Central memory CD4-positive, alpha-beta T cell (primary cell): ENCODE results near the gene RAB3B.
"Not testable (repeated sequence)": the region's sequence is repeated elsewhere in the genome, so short reads cannot be mapped to it uniquely, and the experiment has no call there.

ENCODE experiments used
- DNase-seq: peaks from one replicate; pipeline ENCODE4 v3.0.0; 2022

RAB3B gene

DNA sequence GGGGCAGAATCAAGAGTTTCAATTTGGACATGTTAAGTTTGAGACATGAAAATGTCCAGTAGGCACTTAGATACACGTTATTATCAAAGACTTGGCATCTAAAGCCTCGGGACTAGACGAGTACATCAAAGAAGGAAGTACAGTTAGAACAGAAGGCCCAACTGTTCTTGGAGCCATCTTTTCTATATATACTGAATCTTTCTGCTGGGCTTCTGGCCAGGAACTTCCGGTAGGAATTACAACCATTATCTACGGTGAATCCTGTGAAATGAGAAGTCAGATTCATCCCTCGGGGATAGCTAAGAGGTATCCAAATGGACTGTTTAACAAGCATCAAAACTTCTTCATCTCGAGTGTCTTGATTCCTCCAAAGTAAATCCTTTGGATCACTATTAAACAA is 77.6 kb downstream of the RAB3B start:
- DNase-seq: no peak

DNA sequence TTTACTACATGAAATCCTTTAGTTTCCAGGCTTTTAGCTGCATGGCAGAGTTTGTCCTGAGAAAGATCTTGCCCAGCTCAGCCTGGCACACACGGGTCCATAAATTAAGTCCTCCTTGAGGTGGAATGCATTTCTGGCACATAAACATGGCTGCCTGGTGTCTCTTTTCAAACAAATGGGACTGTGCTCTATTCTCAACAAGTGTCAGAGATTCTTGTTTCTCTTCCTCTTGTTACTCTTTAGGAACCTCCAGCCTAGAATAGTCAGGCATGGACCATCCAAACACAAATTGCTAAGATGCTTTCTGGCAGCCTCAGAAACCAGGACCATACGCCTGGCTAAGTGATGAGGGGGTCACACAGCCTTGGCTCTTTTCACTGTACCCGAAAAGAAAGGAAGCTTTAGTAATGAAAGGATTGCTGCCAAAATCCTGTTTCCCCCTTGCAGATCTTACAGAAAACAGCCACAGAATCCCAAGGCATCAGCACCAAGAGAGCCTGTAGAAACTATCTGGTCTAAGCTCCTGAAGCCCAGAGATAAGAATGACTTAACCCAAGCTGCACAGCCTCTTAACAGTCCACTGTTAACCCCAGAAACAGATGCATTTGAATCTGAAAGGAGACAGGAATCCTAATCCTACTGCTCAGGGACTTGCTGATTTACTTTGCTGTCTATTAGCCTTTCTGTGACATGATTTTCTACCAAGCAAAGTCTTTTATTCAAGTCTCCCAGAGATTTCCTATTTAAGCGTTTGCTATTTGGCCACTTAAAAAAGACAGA is 80.1 kb downstream of the RAB3B start:
- no peak for DNase-seq

DNA sequence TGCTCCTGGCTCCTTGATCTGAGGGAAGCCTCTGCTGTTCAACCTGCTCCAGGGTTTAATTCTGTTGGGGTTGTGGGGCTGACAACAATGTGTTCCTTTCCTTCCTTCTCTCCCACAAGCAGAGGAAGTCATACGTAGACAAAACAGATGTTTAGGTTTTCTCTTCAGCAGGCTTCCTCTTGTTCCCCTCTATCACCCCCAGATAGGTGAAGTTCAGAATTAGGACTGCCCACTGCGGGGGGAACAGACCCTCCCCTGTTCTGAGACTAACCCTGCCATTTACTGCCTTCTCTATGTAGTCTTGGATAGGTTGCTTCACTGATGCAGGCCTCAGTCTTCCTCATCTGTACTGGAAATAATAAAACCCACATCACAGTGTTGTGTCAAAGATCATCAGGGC is 82.0 kb downstream of the RAB3B start:
- DNase-seq: no peak

DNA sequence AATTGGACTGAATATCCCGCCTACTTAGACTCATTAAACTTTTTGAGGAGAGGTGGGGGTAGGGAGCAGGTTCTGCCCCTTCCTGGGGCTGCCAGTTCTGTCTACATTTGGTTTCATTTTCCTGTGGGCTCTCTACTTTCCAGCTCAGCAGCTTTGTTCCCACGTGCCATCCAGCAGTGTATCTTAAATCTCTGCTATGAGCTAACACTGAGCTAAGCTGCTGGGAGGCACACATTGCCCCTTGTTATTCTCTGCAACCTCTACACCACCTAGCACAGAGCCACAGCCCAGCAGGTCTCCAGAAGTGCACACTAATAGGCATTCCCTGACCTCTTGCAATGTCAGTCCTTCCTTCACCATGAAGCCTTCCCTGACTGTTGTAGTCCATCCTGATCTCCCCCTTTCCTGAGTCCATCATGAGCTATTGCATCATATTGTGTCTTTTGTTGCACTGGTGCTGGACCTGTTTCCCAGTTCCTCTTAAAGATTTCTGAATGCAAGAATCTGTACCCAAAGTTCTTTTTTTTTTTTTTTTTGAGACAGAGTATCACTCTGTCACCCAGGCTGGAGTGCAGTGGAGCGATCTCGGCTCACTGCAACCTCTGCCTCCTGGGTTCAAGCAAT is 83.3 kb downstream of the RAB3B start:
- DNase-seq: no peak

DNA sequence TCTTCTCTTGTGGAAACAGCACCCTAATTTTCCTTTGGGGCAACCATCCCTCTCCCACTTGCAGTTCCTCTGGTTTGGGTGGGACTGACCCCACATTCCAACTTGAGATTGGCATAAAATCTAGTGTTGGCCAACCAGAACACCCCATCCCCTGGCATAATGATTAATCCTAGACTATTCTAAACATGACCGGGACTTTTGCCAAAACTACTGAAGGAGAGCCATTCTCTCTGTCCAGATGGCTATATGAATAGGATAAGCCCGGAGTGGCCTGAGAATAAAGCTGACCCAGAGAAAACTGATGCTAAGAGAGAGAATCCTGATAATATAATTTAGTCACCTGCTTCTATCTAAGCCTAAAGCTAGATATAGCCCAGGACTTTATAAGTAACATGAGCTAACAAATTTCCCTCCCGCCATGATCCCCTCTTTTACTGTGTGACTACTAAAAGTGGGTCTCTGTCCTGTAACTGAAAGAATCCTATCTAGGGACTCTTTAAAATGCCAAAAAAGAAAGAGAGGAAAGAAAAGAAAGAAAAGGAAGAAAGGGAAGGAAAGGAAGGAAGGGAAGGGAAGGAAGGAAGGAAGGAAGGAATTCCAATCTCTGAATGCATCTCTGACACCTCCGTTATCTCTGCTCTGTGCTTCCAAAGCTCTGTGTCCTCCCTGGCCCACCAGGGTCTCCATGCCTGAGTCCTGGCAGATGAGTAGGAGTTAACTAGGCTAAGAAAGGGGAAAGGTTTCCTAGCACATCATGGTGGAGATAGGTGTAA is 84.0 kb downstream of the RAB3B start:
- no peak for DNase-seq

- no peak for DNase-seq
These were observed 88.0 kb downstream of the RAB3B start for GRCh38 chr1:51902456-51902855.

DNA sequence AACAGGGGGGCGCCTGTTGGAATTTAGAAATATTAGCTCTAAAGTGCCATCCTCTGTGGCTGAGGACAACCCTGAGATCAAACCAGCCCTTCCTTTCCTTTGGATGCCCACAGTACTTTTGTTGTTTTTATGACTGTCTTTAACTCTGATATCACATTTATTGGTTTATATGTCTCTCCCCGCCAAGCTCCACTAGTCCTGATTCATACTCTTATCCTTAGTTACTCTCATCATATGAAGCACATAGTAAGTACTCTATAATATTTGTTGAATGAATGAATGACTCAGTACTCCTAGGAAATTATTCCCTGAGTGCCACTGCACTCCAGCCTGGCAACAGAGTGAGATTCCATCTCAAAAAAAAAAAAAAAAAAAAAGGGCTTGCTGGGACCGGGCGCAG is 89.3 kb downstream of the RAB3B start:
- DNase-seq: no peak

GRCh38 chr1:51899022-51899421 is 91.5 kb downstream of the RAB3B start:
- DNase-seq: no peak

GRCh38 chr1:51898090-51898734 is 92.3 kb downstream of the RAB3B start:
- DNase-seq: no peak

DNA sequence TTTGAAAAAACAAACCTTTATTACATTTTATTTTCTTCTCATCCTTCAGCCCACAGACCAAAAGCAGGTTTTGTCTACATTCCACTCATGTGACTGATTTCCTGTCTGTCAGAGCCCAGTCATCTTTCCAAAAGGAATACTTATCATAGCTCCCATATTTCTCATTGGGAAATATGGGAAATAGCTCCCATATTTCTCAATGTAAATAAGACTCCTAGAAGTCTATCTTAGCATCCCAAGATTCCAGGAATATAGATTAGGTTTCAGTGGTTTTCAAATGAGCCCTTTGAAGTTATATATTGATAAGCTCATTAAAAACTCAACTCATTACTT is 92.8 kb downstream of the RAB3B start:
- no peak for DNase-seq

DNA sequence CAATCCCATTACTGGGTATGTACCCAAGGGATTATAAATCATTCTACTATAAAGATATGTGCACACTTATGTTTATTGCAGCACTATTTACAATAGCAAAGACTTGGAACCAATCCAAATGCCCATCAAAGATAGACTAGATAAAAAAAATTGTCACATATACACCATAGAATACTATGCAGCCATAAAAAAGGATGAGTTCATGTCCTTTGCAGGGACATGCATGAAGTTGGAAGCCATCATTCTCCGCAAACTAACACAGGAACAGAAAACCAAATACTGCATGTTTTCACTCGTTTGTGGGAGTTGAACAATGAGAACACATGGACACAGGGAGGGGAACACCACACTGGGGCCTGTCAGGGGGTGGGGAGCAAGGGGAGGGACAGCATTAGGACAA is 95.8 kb downstream of the RAB3B start:
- DNase-seq: not testable (repeated sequence)

GRCh38 chr1:51878616-51879336 is 111.7 kb downstream of the RAB3B start, which contains the start of gene NRDC:
TSS of gene NRDC (minus strand) at chr1:51878727. CDS start at chr1:51878615, 112 bp downstream.
- DNase-seq: peak; percentile 100

- no peak for DNase-seq
These were observed 112.2 kb downstream of the RAB3B start for GRCh38 chr1:51878308-51878615.

GRCh38 chr1:51877434-51878307 is 112.8 kb downstream of the RAB3B start:
- DNase-seq: peak; percentile 1

DNA sequence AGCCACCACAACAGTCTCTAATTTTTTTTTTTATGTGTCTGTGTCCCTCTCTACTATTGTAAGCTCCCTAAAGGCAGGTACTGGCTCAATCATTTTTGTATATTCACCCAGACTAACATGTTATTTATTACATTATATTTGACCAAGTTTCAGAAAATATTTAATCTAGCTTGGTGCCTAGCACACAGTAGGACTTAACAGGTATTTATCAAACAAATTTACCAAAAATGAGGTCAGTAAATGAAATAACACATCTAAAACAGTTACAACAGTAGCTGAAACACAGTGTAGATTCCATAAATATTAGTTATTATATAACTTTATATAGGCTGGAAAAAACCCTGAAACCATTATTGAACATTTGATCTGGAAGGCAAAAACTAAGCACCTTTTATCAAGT is 114.7 kb downstream of the RAB3B start:
- DNase-seq: no peak

DNA sequence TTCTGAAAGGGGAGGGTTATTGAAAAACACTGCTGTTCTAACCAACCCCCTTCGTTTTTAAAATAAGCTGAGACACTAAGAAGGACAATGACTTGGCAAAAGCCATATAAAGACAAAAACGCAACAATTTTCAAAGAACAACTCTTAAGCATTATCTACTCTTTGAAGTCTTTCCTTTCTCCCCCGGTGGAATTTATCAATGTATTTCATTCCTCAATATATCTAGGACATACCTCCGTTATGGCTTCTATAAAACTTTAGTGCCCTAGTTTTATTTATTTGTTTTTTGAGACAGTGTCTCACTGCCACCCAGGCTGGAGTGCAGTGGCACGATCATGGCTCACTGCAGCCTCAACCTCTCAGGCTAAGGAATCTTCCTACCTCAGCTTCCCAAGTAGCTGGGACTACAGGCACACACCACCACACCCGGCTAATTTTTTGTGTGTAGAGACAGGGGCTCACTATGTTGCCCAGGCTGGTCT is 115.2 kb downstream of the RAB3B start:
- no peak for DNase-seq

DNA sequence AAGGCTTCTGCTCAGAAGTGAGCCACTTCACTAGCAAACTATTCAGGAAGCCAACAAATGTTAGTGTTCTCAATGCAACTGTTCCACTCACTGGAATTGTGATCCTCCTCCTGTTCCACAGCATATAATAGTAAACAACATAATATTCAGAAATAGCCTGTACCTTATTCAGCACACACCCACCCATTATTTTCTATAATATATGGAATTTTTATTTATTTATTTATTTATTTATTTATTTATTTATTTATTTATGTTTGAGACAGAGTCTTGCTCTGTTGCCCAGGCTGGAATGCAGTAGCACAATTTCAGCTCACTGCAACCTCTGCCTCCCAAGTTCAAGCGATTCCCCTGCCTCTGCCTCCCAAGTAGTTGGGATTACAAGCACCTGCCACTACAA is 117.2 kb downstream of the RAB3B start:
- not testable (repeated sequence) for DNase-seq

GRCh38 chr1:51871351-51871975 is 119.0 kb downstream of the RAB3B start:
- DNase-seq: no peak

DNA sequence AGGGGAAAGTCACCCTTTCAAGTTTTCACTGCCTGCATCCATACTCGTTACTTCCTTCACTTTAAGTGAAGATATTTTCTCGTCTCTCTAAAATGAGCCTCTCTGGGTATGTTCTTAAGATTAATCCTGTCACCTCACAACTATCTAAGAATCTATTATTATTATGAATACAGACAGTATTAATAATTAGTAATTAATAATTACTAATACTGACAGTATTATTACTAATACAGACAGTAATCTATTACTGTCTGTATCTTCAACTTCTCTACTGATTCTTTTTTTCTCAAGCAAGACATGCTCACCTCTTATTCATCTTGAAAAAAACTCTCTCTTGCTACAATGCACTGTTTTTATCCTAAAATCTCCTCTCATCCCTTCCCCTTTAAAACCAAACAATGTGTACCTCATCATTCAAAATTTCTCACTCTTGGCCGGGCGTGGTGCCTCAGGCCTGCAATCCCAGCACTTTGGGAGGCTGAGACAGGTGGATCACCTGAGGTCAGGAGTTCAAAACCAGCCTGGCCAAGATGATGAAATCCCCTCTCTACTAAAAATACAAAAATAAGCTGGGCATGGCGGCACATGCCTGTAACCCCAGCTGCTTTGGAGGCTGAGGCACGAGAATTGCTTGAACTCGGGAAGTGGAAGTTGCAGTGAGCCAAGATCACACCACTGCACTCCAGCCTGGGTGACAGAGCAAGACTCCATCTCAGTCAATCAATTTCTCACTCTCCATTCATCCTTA is 119.7 kb downstream of the RAB3B start:
- no peak for DNase-seq

GRCh38 chr1:51867479-51868232 is 122.8 kb downstream of the RAB3B start:
- DNase-seq: no peak
